HEK293 (cell line): ENCODE data around the gene JCAD.

Experiments used
- CTCF ChIP-seq: fragments of 450-650 bp; formaldehyde crosslinking; IDR thresholded peaks from 2 replicates; pipeline ENCODE4 v1.5.1; 2016; ENCODE audit warnings: missing biosample characterization, missing genetic modification characterization
- GLIS2 ChIP-seq: fragments of 450-650 bp; formaldehyde crosslinking; IDR thresholded peaks from 2 replicates; pipeline ENCODE4 v1.5.1; 2016; ENCODE audit warnings: missing biosample characterization, missing genetic modification characterization
- KLF1 ChIP-seq: fragments of 450-650 bp; formaldehyde crosslinking; IDR thresholded peaks from 2 replicates; pipeline ENCODE4 v1.5.1; 2016; ENCODE audit warnings: missing biosample characterization, missing genetic modification characterization
- ZNF292 ChIP-seq: fragments of 450-650 bp; formaldehyde crosslinking; IDR thresholded peaks from 2 replicates; pipeline ENCODE4 v1.5.1; 2016; ENCODE audit warnings: low read depth, missing biosample characterization, missing genetic modification characterization, borderline replicate concordance

GRCh38 chr10:30058570-30059132, 735 bp downstream of the JCAD start:
- TF ChIP-seq GLIS2 (tag by site-specific recombination) = peak; percentile 63; the same call in 1 of the 2 replicates
- no peak for TF ChIP-seq CTCF
- no peak for TF ChIP-seq ZNF292
- TF ChIP-seq KLF1 (tag by site-specific recombination) = peak; percentile 42; the same call in 1 of the 2 replicates
